Measurements from ENCODE around the gene FAM118B.

The FAM118B gene

GRCh38 chr11:126304457-126305075 lies 93.0 kb downstream of the FAM118B start:
- TF ChIP-seq TAF1 (IDR thresholded peaks at IDR 0.05; ENCODE audit: low read depth) (no peak), ZBTB7A (IDR thresholded peaks at IDR 0.05; ENCODE audit: low read depth) (no peak), FOXM1 (IDR thresholded peaks at IDR 0.05; ENCODE audit: borderline replicate concordance, low read depth) (no peak)
- TF ChIP-seq, protein P1, sequence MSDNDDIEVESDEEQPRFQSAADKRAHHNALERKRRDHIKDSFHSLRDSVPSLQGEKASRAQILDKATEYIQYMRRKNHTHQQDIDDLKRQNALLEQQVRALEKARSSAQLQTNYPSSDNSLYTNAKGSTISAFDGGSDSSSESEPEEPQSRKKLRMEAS (IDR thresholded peaks at IDR 0.05): no peak
- TF ChIP-seq, protein P2, sequence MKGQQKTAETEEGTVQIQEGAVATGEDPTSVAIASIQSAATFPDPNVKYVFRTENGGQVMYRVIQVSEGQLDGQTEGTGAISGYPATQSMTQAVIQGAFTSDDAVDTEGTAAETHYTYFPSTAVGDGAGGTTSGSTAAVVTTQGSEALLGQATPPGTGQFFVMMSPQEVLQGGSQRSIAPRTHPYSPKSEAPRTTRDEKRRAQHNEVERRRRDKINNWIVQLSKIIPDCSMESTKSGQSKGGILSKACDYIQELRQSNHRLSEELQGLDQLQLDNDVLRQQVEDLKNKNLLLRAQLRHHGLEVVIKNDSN (IDR thresholded peaks at IDR 0.05): no peak

- TF ChIP-seq EP300 (IDR thresholded peaks at IDR 0.05; ENCODE audit: borderline replicate concordance): no peak
- TF ChIP-seq, protein P1 (IDR thresholded peaks at IDR 0.05): no peak
Measured at GRCh38 chr11:126305699-126306098, 94.1 kb downstream of the FAM118B start.

- TF ChIP-seq, protein P1 (IDR thresholded peaks at IDR 0.05): no peak
- peak; percentile 28; the same call in 1 of the 2 replicates for TF ChIP-seq RAD21 (IDR thresholded peaks at IDR 0.05; ENCODE audit: low read depth)
Measured at GRCh38 chr11:126307706-126308105, 96.1 kb downstream of the FAM118B start.

GRCh38 chr11:126308271-126308671 lies 96.7 kb downstream of the FAM118B start:
- TF ChIP-seq TCF12 (IDR thresholded peaks at IDR 0.05; ENCODE audit: low read depth): no peak
- TF ChIP-seq EP300 (IDR thresholded peaks at IDR 0.05; ENCODE audit: borderline replicate concordance): no peak
- TF ChIP-seq EGR1 (IDR thresholded peaks at IDR 0.05): no peak
- no peak for TF ChIP-seq CEBPB (IDR thresholded peaks at IDR 0.05)
- no peak for TF ChIP-seq TEAD4 (IDR thresholded peaks at IDR 0.05)
- no peak for TF ChIP-seq FOXM1 (IDR thresholded peaks at IDR 0.05; ENCODE audit: borderline replicate concordance, low read depth)
- no peak for TF ChIP-seq YY1 (IDR thresholded peaks at IDR 0.05; ENCODE audit: low read depth)
- TF ChIP-seq CREB1 (IDR thresholded peaks at IDR 0.05; ENCODE audit: low read depth): no peak
- TF ChIP-seq, protein P2 (IDR thresholded peaks at IDR 0.05): no peak
- TF ChIP-seq TAF1 (IDR thresholded peaks at IDR 0.05; ENCODE audit: low read depth): no peak
- no peak for TF ChIP-seq NFIC (IDR thresholded peaks at IDR 0.05)
- TF ChIP-seq RAD21 (IDR thresholded peaks at IDR 0.05; ENCODE audit: low read depth): no peak
- TF ChIP-seq, protein P1 (IDR thresholded peaks at IDR 0.05): no peak
- no peak for TF ChIP-seq ZBTB7A (IDR thresholded peaks at IDR 0.05; ENCODE audit: low read depth)
- TF ChIP-seq, protein P3, sequence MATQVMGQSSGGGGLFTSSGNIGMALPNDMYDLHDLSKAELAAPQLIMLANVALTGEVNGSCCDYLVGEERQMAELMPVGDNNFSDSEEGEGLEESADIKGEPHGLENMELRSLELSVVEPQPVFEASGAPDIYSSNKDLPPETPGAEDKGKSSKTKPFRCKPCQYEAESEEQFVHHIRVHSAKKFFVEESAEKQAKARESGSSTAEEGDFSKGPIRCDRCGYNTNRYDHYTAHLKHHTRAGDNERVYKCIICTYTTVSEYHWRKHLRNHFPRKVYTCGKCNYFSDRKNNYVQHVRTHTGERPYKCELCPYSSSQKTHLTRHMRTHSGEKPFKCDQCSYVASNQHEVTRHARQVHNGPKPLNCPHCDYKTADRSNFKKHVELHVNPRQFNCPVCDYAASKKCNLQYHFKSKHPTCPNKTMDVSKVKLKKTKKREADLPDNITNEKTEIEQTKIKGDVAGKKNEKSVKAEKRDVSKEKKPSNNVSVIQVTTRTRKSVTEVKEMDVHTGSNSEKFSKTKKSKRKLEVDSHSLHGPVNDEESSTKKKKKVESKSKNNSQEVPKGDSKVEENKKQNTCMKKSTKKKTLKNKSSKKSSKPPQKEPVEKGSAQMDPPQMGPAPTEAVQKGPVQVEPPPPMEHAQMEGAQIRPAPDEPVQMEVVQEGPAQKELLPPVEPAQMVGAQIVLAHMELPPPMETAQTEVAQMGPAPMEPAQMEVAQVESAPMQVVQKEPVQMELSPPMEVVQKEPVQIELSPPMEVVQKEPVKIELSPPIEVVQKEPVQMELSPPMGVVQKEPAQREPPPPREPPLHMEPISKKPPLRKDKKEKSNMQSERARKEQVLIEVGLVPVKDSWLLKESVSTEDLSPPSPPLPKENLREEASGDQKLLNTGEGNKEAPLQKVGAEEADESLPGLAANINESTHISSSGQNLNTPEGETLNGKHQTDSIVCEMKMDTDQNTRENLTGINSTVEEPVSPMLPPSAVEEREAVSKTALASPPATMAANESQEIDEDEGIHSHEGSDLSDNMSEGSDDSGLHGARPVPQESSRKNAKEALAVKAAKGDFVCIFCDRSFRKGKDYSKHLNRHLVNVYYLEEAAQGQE (IDR thresholded peaks at IDR 0.05; ENCODE audit: low read depth): no peak

- peak; percentile 92 for TF ChIP-seq RAD21 (IDR thresholded peaks at IDR 0.05; ENCODE audit: low read depth)
- TF ChIP-seq, protein P3 (IDR thresholded peaks at IDR 0.05; ENCODE audit: low read depth): no peak
Measured at GRCh38 chr11:126310200-126310991, 98.8 kb downstream of the FAM118B start.

DNA sequence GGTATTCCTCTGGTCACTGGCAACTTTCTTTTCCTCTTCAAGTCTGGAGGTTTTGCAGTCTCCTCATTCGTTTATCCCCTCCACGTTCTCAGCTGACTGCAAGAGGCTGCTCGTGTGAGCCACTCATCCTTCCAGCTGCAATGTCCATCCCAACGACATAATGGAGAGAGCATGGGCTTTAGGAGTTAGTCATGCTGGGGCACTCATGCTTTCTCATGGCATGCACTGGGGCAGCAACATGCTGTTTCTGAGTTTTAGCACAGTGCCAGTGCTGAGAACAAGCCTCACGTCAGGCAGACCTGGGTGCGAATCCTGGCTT lies 99.4 kb downstream of the FAM118B start:
- TF ChIP-seq EP300 (IDR thresholded peaks at IDR 0.05; ENCODE audit: borderline replicate concordance): no peak
- no peak for TF ChIP-seq YY1 (IDR thresholded peaks at IDR 0.05; ENCODE audit: low read depth)
- TF ChIP-seq, protein P1 (IDR thresholded peaks at IDR 0.05): no peak
- TF ChIP-seq, protein P3 (IDR thresholded peaks at IDR 0.05; ENCODE audit: low read depth): no peak
- no peak for TF ChIP-seq CEBPB (IDR thresholded peaks at IDR 0.05)
- no peak for TF ChIP-seq TEAD4 (IDR thresholded peaks at IDR 0.05)
- TF ChIP-seq EGR1 (IDR thresholded peaks at IDR 0.05): no peak
- TF ChIP-seq ZBTB7A (IDR thresholded peaks at IDR 0.05; ENCODE audit: low read depth): no peak
- no peak for TF ChIP-seq TCF12 (IDR thresholded peaks at IDR 0.05; ENCODE audit: low read depth)
- TF ChIP-seq, protein P2 (IDR thresholded peaks at IDR 0.05): no peak
- no peak for TF ChIP-seq CREB1 (IDR thresholded peaks at IDR 0.05; ENCODE audit: low read depth)
- TF ChIP-seq FOXM1 (IDR thresholded peaks at IDR 0.05; ENCODE audit: borderline replicate concordance, low read depth): no peak
- TF ChIP-seq TAF1 (IDR thresholded peaks at IDR 0.05; ENCODE audit: low read depth): no peak
- TF ChIP-seq NFIC (IDR thresholded peaks at IDR 0.05): no peak
- TF ChIP-seq RAD21 (IDR thresholded peaks at IDR 0.05; ENCODE audit: low read depth): no peak
